H1 (cell line): ENCODE data around the gene LILRB1. TPM values are rescaled to one million over a fixed set of nuclear protein-coding genes. Genes with fewer than 3 reads are reported as not detected.
"Not testable (repeated sequence)": the region's sequence is repeated elsewhere in the genome, so short reads cannot be mapped to it uniquely, and the experiment has no call there.

Experiments
- CTCF ChIA-PET: fragments of 300-600 bp; sonication (Branson Sonifier 250); formaldehyde crosslinking; loops from one replicate; lab custom pipeline; 2021; ENCODE audit not compliant: partially characterized antibody; lab: Charles Lee
- POLR2A ChIA-PET: fragments of 300-600 bp; sonication (Branson Sonifier 250); formaldehyde crosslinking; loops from one replicate; lab custom pipeline; 2021; ENCODE audit warnings: inconsistent platforms; ENCODE audit not compliant: partially characterized antibody; lab: Charles Lee
- DNase-seq, 2 experiments: peaks; one replicate each; pipeline versions ENCODE4 v3.0.0 to v3.0.0-alpha.2; 2010 to 2022; ENCODE audit warnings: low spot score in 2 of 2, low read depth in 1 of 2, mixed read lengths in 1 of 2
- FAIRE-seq: peaks from 2 replicates; lab custom pipeline; 2011; peaks lifted over from hg19 to GRCh38; lab: Jason Lieb, UNC
- H2AFZ ChIP-seq: 2 replicates; pipeline ENCODE4 v1.8.1; 2012; ENCODE audit warnings: low read length, inconsistent platforms
- H2AK5ac ChIP-seq: 2 replicates; pipeline ENCODE4 v1.6.1; 2013; ENCODE audit warnings: low read depth, low read length
- H2BK120ac ChIP-seq: replicated peaks from 2 replicates; pipeline ENCODE3; 2013; ENCODE audit warnings: low read depth, low read length, inconsistent platforms
- H2BK12ac ChIP-seq: 2 replicates; pipeline ENCODE4 v1.6.1; 2013; ENCODE audit warnings: low read depth, low read length
- H2BK15ac ChIP-seq: 2 replicates; pipeline ENCODE4 v1.6.1; 2013; ENCODE audit warnings: low read length
- H2BK20ac ChIP-seq: 2 replicates; pipeline ENCODE4 v1.6.1; 2013; ENCODE audit warnings: low read length
- H2BK5ac ChIP-seq: 2 replicates; pipeline ENCODE4 v1.6.1; 2013; ENCODE audit warnings: low read depth, low read length
- H3K14ac ChIP-seq: 2 replicates; pipeline ENCODE4 v1.6.1; 2013; ENCODE audit warnings: inconsistent platforms; ENCODE audit not compliant: insufficient read length
- H3K18ac ChIP-seq: 2 replicates; pipeline ENCODE4 v1.6.1; 2013; ENCODE audit warnings: low read length; ENCODE audit errors: extremely low read depth
- H3K23ac ChIP-seq: 2 replicates; pipeline ENCODE4 v1.6.1; 2013; ENCODE audit warnings: inconsistent platforms; ENCODE audit not compliant: insufficient read length
- H3K23me2 ChIP-seq: 2 replicates; pipeline ENCODE4 v1.6.1; 2013; ENCODE audit warnings: low read depth, low read length
- H3K27ac ChIP-seq: 2 replicates; pipeline ENCODE4 v1.6.1; 2011; ENCODE audit warnings: low read depth, low read length, inconsistent platforms
- H3K27me3 ChIP-seq, 4 experiments: replicated peaks in 1 of 4; 1 replicate in 1 of 4; 2 replicates in 3 of 4; pipeline versions ENCODE4 v1.6.1 to v1.8.1; 2011 to 2013; ENCODE audit warnings: low read length in 3 of 4, mild to moderate bottlenecking in 3 of 4, inconsistent platforms in 2 of 4, mixed read lengths in 2 of 4, moderate library complexity in 1 of 4; ENCODE audit not compliant: control insufficient read depth in 3 of 4, insufficient read depth in 3 of 4; ENCODE audit errors: extremely low read depth in 1 of 4
- H3K36me3 ChIP-seq, 4 experiments: 2 replicates each; pipeline versions ENCODE4 v1.6.1 to v1.8.1; 2011 to 2013; ENCODE audit warnings: mild to moderate bottlenecking in 4 of 4, low read length in 3 of 4, moderate library complexity in 2 of 4, control low read depth in 1 of 4, inconsistent platforms in 1 of 4; ENCODE audit not compliant: insufficient read depth in 4 of 4, control insufficient read depth in 2 of 4
- H3K4ac ChIP-seq: replicated peaks from 2 replicates; pipeline ENCODE3; 2013; ENCODE audit warnings: low read length, low read depth, mixed read lengths, inconsistent platforms; ENCODE audit not compliant: insufficient read length
- H3K4me1 ChIP-seq, 4 experiments: replicated peaks in 1 of 4; 1 replicate in 1 of 4; 2 replicates in 3 of 4; pipeline versions ENCODE4 v1.6.1 to v1.8.1; 2011 to 2013; ENCODE audit warnings: low read length in 3 of 4, inconsistent platforms in 2 of 4, mixed read lengths in 1 of 4; ENCODE audit not compliant: insufficient read depth in 4 of 4, control insufficient read depth in 3 of 4
- H3K4me2 ChIP-seq, 2 experiments: 2 replicates each; pipeline versions ENCODE4 v1.6.1 to v1.8.1; 2011 to 2013; ENCODE audit warnings: low read depth in 2 of 2, low read length in 2 of 2, control low read depth in 1 of 2, inconsistent platforms in 1 of 2, mild to moderate bottlenecking in 1 of 2; ENCODE audit not compliant: insufficient read depth in 1 of 2
- H3K4me3 ChIP-seq, 4 experiments: fragments of 200-600, 300-600 bp in 1 of 4; sonication (generic), shearing (Covaris generic), sonication (Bioruptor Twin) in 1 of 4; 2 replicates each; pipeline versions ENCODE4 v1.5.1 to v1.8.1; 2011 to 2016; ENCODE audit warnings: low read length in 4 of 4, low read depth in 3 of 4, control low read depth in 2 of 4, inconsistent platforms in 2 of 4, mild to moderate bottlenecking in 2 of 4, mixed read lengths in 1 of 4, moderate library complexity in 1 of 4; ENCODE audit not compliant: insufficient read depth in 2 of 4; ENCODE audit errors: extremely low read depth in 1 of 4
- H3K56ac ChIP-seq: replicated peaks from 2 replicates; pipeline ENCODE3; 2013; ENCODE audit warnings: low read depth, mild to moderate bottlenecking, mixed read lengths, low read length, inconsistent platforms; ENCODE audit not compliant: insufficient read length
- H3K79me1 ChIP-seq: 2 replicates; pipeline ENCODE4 v1.6.1; 2013; ENCODE audit warnings: low read depth, low read length, control low read depth
- H3K79me2 ChIP-seq, 2 experiments: 2 replicates each; pipeline versions ENCODE4 v1.6.1 to v1.8.1; 2012 to 2013; ENCODE audit warnings: low read length in 2 of 2, mild to moderate bottlenecking in 2 of 2, inconsistent platforms in 1 of 2; ENCODE audit not compliant: insufficient read depth in 2 of 2, control insufficient read depth in 1 of 2
- H3K9ac ChIP-seq, 4 experiments: replicated peaks in 1 of 4; 1 replicate in 1 of 4; 2 replicates in 3 of 4; pipeline versions ENCODE4 v1.6.1 to v1.8.1; 2011 to 2013; ENCODE audit warnings: low read depth in 3 of 4, low read length in 3 of 4, control low read depth in 2 of 4, mild to moderate bottlenecking in 2 of 4, moderate library complexity in 2 of 4, inconsistent platforms in 1 of 4; ENCODE audit errors: extremely low read depth in 1 of 4
- H3K9me3 ChIP-seq, 2 experiments: 2 replicates each; pipeline versions ENCODE4 v1.6.1 to v1.8.1; 2012 to 2013; ENCODE audit warnings: mild to moderate bottlenecking in 2 of 2, moderate library complexity in 2 of 2, control low read depth in 1 of 2, inconsistent platforms in 1 of 2, low read depth in 1 of 2, low read length in 1 of 2, mixed read lengths in 1 of 2; ENCODE audit not compliant: insufficient read depth in 2 of 2
- H4K20me1 ChIP-seq, 2 experiments: replicated peaks in 1 of 2; 2 replicates each; pipeline versions ENCODE3 to v1.8.1; 2011 to 2013; ENCODE audit warnings: inconsistent platforms in 2 of 2, low read length in 2 of 2, mild to moderate bottlenecking in 1 of 2; ENCODE audit not compliant: insufficient read depth in 2 of 2, control insufficient read depth in 1 of 2
- H4K5ac ChIP-seq: 2 replicates; pipeline ENCODE4 v1.6.1; 2013; ENCODE audit warnings: low read length, low read depth, mixed read lengths, inconsistent platforms; ENCODE audit not compliant: insufficient read length
- H4K8ac ChIP-seq: 2 replicates; pipeline ENCODE4 v1.8.0; 2013; ENCODE audit warnings: mild to moderate bottlenecking, moderate library complexity, low read length, inconsistent platforms; ENCODE audit not compliant: insufficient read depth; ENCODE audit errors: extremely low read depth
- H4K91ac ChIP-seq: replicated peaks from 2 replicates; pipeline ENCODE3; 2013; ENCODE audit warnings: low read length, mixed read lengths, inconsistent platforms; ENCODE audit not compliant: insufficient read length
- WGBS, 2 experiments: shearing (Covaris generic) in 1 of 2; methylation state at CpG; one replicate each; pipeline versions ENCODE4 v1.1.6 to v1.1.7; 2013 to 2015; ENCODE audit warnings: low lambda C conversion rate in 2 of 2, mixed read lengths in 2 of 2, inconsistent platforms in 1 of 2, low coverage in 1 of 2, missing lambda C conversion rate in 1 of 2; ENCODE audit not compliant: insufficient replicate concordance in 2 of 2, insufficient coverage in 1 of 2, insufficient read length in 1 of 2; ENCODE audit errors: extremely low coverage in 1 of 2, missing lambda C conversion rate in 1 of 2; 5-methylcytosine and 5-hydroxymethylcytosine counted together
- polyA plus RNA-seq, 7 experiments: library from polyadenylated mRNA; depleted of rRNA in 3 of 7; stranded (reverse) in 5 of 7; unstranded in 2 of 7; fragments of >200 nt in 5 of 7; fragments of 200-250 nt in 2 of 7; gene quantifications; 1 replicate in 5 of 7; 2 replicates in 1 of 7; 4 replicates in 1 of 7; pipeline versions ENCODE4 v1.2.1 to v1.2.3, GENCODE V29; 2011 to 2013; ENCODE audit warnings: missing spikeins in 2 of 7, mixed read lengths in 2 of 7
- total RNA-seq: library from RNA; stranded (reverse); fragmentation: NEBNext Ultra II Directional; extraction: Animal tissue kit (Norgen Biotek cat#: 25700); gene quantifications from 2 replicates; pipeline ENCODE4 v1.2.1, GENCODE V29; 2021

Gene LILRB1
- total and polyA plus RNA-seq, 2 of the 8 experiments (the other 6 are each of a cell fraction or from before 2014, with no cell fraction given): not detected

GRCh38 chr19:54593445-54593844 is 36.8 kb upstream of the LILRB1 start, which contains the start of gene LILRA1:
LILRA1 (plus strand) TSS chr19:54593632; CDS start chr19:54594245, 613 bp downstream.
- H4K5ac ChIP-seq, H4K91ac ChIP-seq, H2BK12ac ChIP-seq, DNase-seq, H3K79me2 ChIP-seq, H4K8ac ChIP-seq, H3K4ac ChIP-seq, H3K4me2 ChIP-seq, H3K18ac ChIP-seq, H3K14ac ChIP-seq, H3K23ac ChIP-seq, H3K4me3 ChIP-seq, H2AK5ac ChIP-seq, FAIRE-seq, H3K4me1 ChIP-seq, H3K9ac ChIP-seq, H2BK120ac ChIP-seq, H2BK5ac ChIP-seq, H3K23me2 ChIP-seq, H3K27ac ChIP-seq, H3K36me3 ChIP-seq, CTCF ChIA-PET, H3K56ac ChIP-seq, H2AFZ ChIP-seq, POLR2A ChIA-PET, H3K27me3 ChIP-seq, H2BK20ac ChIP-seq, H3K79me1 ChIP-seq, H2BK15ac ChIP-seq, H4K20me1 ChIP-seq: not testable (repeated sequence)
- peaks cover 59 to 93% of the 10 kb centered on the region in 2 experiments for H3K9me3 ChIP-seq
- WGBS, 2 experiments: 72% methylated on average over 6 of the region's 6 CpGs; no CpG with 5 or more reads in 1 of the 2 experiments

- H3K56ac ChIP-seq, H3K9ac ChIP-seq, H3K14ac ChIP-seq, H3K23me2 ChIP-seq, H3K4me1 ChIP-seq, H2BK120ac ChIP-seq, H3K79me2 ChIP-seq, DNase-seq, H3K4me2 ChIP-seq, H3K4ac ChIP-seq, POLR2A ChIA-PET, H4K91ac ChIP-seq, H4K5ac ChIP-seq, H3K27me3 ChIP-seq, H4K8ac ChIP-seq, H3K79me1 ChIP-seq, H2AK5ac ChIP-seq, H4K20me1 ChIP-seq, H2AFZ ChIP-seq, H3K36me3 ChIP-seq, H3K27ac ChIP-seq, FAIRE-seq, H3K23ac ChIP-seq, H2BK15ac ChIP-seq, H2BK20ac ChIP-seq, H2BK5ac ChIP-seq, CTCF ChIA-PET, H3K4me3 ChIP-seq, H2BK12ac ChIP-seq, H3K18ac ChIP-seq: not testable (repeated sequence)
- peaks cover 56 to 88% of the 10 kb centered on the region in 2 experiments for H3K9me3 ChIP-seq
- WGBS, 2 experiments: 84% methylated on average over 8 of the region's 9 CpGs; no CpG with 5 or more reads in 1 of the 2 experiments
Measured at GRCh38 chr19:54593931-54594626, 36.2 kb upstream of the LILRB1 start.
